Neural progenitor cell (in vitro differentiated cells): ENCODE results near the gene FST. TPM values are rescaled to one million over a fixed set of nuclear protein-coding genes. Genes with fewer than 3 reads are reported as not detected.

Experiments used
- DNase-seq: peaks from one replicate; pipeline ENCODE4 v3.0.0-alpha.2; 2016; ENCODE audit warnings: low spot score
- H2AFZ ChIP-seq: fragments of 200-600 bp; sonication (generic); replicated peaks from 2 replicates; pipeline ENCODE4 v1.6.1; 2016; ENCODE audit warnings: antibody characterized with exemption
- H3F3A ChIP-seq: fragments of 200-600 bp; sonication (generic); 2 replicates; pipeline ENCODE4 v1.6.1; 2016; ENCODE audit warnings: antibody characterized with exemption, low read depth
- H3K27ac ChIP-seq: fragments of 200-600 bp; sonication (generic); 2 replicates; pipeline ENCODE4 v1.5.1; 2016; ENCODE audit warnings: mild to moderate bottlenecking
- H3K27me3 ChIP-seq: fragments of 200-600 bp; sonication (generic); 2 replicates; pipeline ENCODE4 v1.6.1; 2016; ENCODE audit warnings: mild to moderate bottlenecking, moderate library complexity
- H3K36me3 ChIP-seq: fragments of 200-600 bp; sonication (generic); 2 replicates; pipeline ENCODE4 v1.5.1; 2016
- H3K4me1 ChIP-seq: fragments of 200-600 bp; sonication (generic); 2 replicates; pipeline ENCODE4 v1.6.1; 2016; ENCODE audit warnings: mixed run types
- H3K4me2 ChIP-seq: fragments of 200-600 bp; sonication (generic); 2 replicates; pipeline ENCODE4 v1.6.1; 2016
- H3K4me3 ChIP-seq: fragments of 200-600 bp; sonication (generic); 2 replicates; pipeline ENCODE4 v1.5.1; 2016
- H3K79me2 ChIP-seq: fragments of 200-600 bp; sonication (generic); 2 replicates; pipeline ENCODE4 v1.6.1; 2016; ENCODE audit warnings: low read depth
- H3K9ac ChIP-seq: fragments of 200-600 bp; sonication (generic); 2 replicates; pipeline ENCODE4 v1.6.1; 2016
- H3K9me3 ChIP-seq: fragments of 200-600 bp; sonication (generic); 2 replicates; pipeline ENCODE4 v1.5.1; 2016; ENCODE audit warnings: low read depth
- H4K20me1 ChIP-seq: fragments of 200-600 bp; sonication (generic); 2 replicates; pipeline ENCODE4 v1.6.1; 2016; ENCODE audit warnings: low read depth
- H3K27ac Mint-ChIP-seq: 3 replicates; pipeline ENCODE4 v1.8.0; 2021; ENCODE audit warnings: mixed read lengths
- H3K27me3 Mint-ChIP-seq: 2 replicates; pipeline ENCODE4 v1.8.0; 2022; ENCODE audit warnings: low read depth, mild to moderate bottlenecking, inconsistent platforms, moderate library complexity, mixed read lengths; ENCODE audit not compliant: insufficient read depth
- H3K36me3 Mint-ChIP-seq: 3 replicates; pipeline ENCODE4 v1.8.0; 2021; ENCODE audit warnings: mixed read lengths
- H3K4me1 Mint-ChIP-seq: 3 replicates; pipeline ENCODE4 v1.8.0; 2021; ENCODE audit warnings: mixed read lengths
- H3K4me3 Mint-ChIP-seq: 3 replicates; pipeline ENCODE4 v1.8.0; 2021; ENCODE audit warnings: mild to moderate bottlenecking, moderate library complexity, mixed read lengths
- H3K9me3 Mint-ChIP-seq: 3 replicates; pipeline ENCODE4 v1.8.0; 2020; ENCODE audit warnings: mixed read lengths
- CTCF ChIP-seq: fragments of 200-600 bp; sonication (generic); IDR thresholded peaks from 2 replicates; pipeline ENCODE4 v1.5.1; 2017; ENCODE audit warnings: antibody characterized with exemption, mild to moderate bottlenecking
- EZH2 ChIP-seq: fragments of 200-600 bp; sonication (generic); IDR thresholded peaks from 2 replicates; pipeline ENCODE4 v1.6.1; 2017; ENCODE audit warnings: antibody characterized with exemption, mild to moderate bottlenecking, moderate library complexity
- EZH2phosphoT487 ChIP-seq: fragments of 200-600 bp; sonication (generic); IDR thresholded peaks from 2 replicates; pipeline ENCODE4 v1.6.1; 2017; ENCODE audit warnings: antibody characterized with exemption
- total RNA-seq: library from RNA; depleted of rRNA; stranded (reverse); fragments of >200 nt; gene quantifications from 2 replicates; pipeline ENCODE4 v1.2.3, GENCODE V29; 2015; ENCODE audit warnings: low replicate concordance

The FST gene
- total RNA-seq, 1 donor from 2014 or later, result 79.4 TPM

GRCh38 chr5:53454719-53455000 lies 25.8 kb upstream of the FST start:
- peaks cover 2% of the 10 kb centered on the region for H3K9me3 Mint-ChIP-seq
- no peak overlapping the region for H3K27ac ChIP-seq
- no peak overlapping the region for H3K27ac Mint-ChIP-seq
- peaks cover 3% of the 10 kb centered on the region for H3K27me3 Mint-ChIP-seq
- H2AFZ ChIP-seq, result no peak overlapping the region
- H3K4me1 ChIP-seq, result peaks cover 16% of the 10 kb centered on the region
- no peak overlapping the region for H3K4me2 ChIP-seq
- TF ChIP-seq EZH2phosphoT487 (no peak), EZH2 (no peak), CTCF (no peak)
- H3K4me3 ChIP-seq, result no peak overlapping the region
- H3K27me3 ChIP-seq, result no peaks in the 10 kb centered on the region
- H3K4me3 Mint-ChIP-seq, result no peak overlapping the region
- H3K36me3 Mint-ChIP-seq, result no peaks in the 10 kb centered on the region
- no peak overlapping the region for H3K9ac ChIP-seq
- H3F3A ChIP-seq, result no peaks in the 10 kb centered on the region
- H4K20me1 ChIP-seq, result no peaks in the 10 kb centered on the region
- H3K9me3 ChIP-seq, result no peaks in the 10 kb centered on the region
- H3K36me3 ChIP-seq, result no peaks in the 10 kb centered on the region
- no peaks in the 10 kb centered on the region for H3K4me1 Mint-ChIP-seq
- no peak for DNase-seq
- no peaks in the 10 kb centered on the region for H3K79me2 ChIP-seq

- H3K9ac ChIP-seq, result no peak overlapping the region
- no peak overlapping the region for H3K4me3 Mint-ChIP-seq
- TF ChIP-seq EZH2phosphoT487 (no peak), EZH2 (no peak), CTCF (no peak)
- no peak overlapping the region for H3K27ac Mint-ChIP-seq
- no peaks in the 10 kb centered on the region for H3K79me2 ChIP-seq
- no peak overlapping the region for H3K4me2 ChIP-seq
- H3K4me3 ChIP-seq, result no peak overlapping the region
- no peaks in the 10 kb centered on the region for H3K27me3 ChIP-seq
- H3K9me3 ChIP-seq, result no peaks in the 10 kb centered on the region
- H3K4me1 Mint-ChIP-seq, result no peaks in the 10 kb centered on the region
- peaks cover 2% of the 10 kb centered on the region for H3K9me3 Mint-ChIP-seq
- DNase-seq, result no peak
- H3F3A ChIP-seq, result no peaks in the 10 kb centered on the region
- H3K27me3 Mint-ChIP-seq, result peaks cover 3% of the 10 kb centered on the region
- H4K20me1 ChIP-seq, result no peaks in the 10 kb centered on the region
- H3K36me3 Mint-ChIP-seq, result no peaks in the 10 kb centered on the region
- H3K4me1 ChIP-seq, result peaks cover 16% of the 10 kb centered on the region
- no peaks in the 10 kb centered on the region for H3K36me3 ChIP-seq
- no peak overlapping the region for H3K27ac ChIP-seq
- no peak overlapping the region for H2AFZ ChIP-seq
Measured at GRCh38 chr5:53456366-53456765, 24.1 kb upstream of the FST start.

GRCh38 chr5:53463909-53464621 lies 16.4 kb upstream of the FST start:
- TF ChIP-seq EZH2phosphoT487 (no peak), CTCF (no peak), EZH2 (no peak)
- Histone ChIP-seq H3K27ac (no peak overlapping the region), H2AFZ (no peak overlapping the region)

More at GRCh38 chr5:53463909-53464621, 16.4 kb upstream of the FST start:
- no peak overlapping the region for H3K4me2 ChIP-seq
- no peaks in the 10 kb centered on the region for H3K27me3 ChIP-seq
- Mint-ChIP-seq H3K4me1 (peaks cover 4% of the 10 kb centered on the region), H3K27ac (no peak overlapping the region), H3K36me3 (no peaks in the 10 kb centered on the region), H3K9me3 (peaks cover under 1% of the 10 kb centered on the region), H3K27me3 (no peaks in the 10 kb centered on the region), H3K4me3 (no peak overlapping the region)
- no peak overlapping the region for H3K4me3 ChIP-seq
- no peaks in the 10 kb centered on the region for H4K20me1 ChIP-seq
- no peak for DNase-seq
- no peaks in the 10 kb centered on the region for H3K79me2 ChIP-seq
- no peak overlapping the region for H3K9ac ChIP-seq
- no peaks in the 10 kb centered on the region for H3K36me3 ChIP-seq
- no peaks in the 10 kb centered on the region for H3K4me1 ChIP-seq
- H3F3A ChIP-seq, result no peaks in the 10 kb centered on the region
- H3K9me3 ChIP-seq, result no peaks in the 10 kb centered on the region
